Prostate gland (tissue), 2 donors: ENCODE results near the gene NPAS1. TPM values are rescaled to one million over a fixed set of nuclear protein-coding genes. Genes with fewer than 3 reads are reported as not detected.

Experiments used
- DNase-seq: peaks from one replicate; pipeline ENCODE4 v3.0.0-alpha.2; 2019; ENCODE audit warnings: low spot score
- H3K27ac ChIP-seq, 2 donors: fragments of 200-600 bp; sonication (generic); 2 replicates each; pipeline ENCODE4 v1.5.1; 2017 to 2019
- H3K27me3 ChIP-seq: fragments of 200-600 bp; sonication (generic); replicated peaks from 2 replicates; pipeline ENCODE4 v1.5.1; 2019; ENCODE audit not compliant: insufficient read depth
- H3K36me3 ChIP-seq, 2 donors: fragments of 200-600 bp; sonication (generic); 1 replicate in 1 of 2; 2 replicates in 1 of 2; pipeline versions ENCODE4 v1.5.1 to v1.8.1; 2017 to 2019
- H3K4me1 ChIP-seq: fragments of 200-600 bp; sonication (generic); replicated peaks from 2 replicates; pipeline ENCODE4 v1.5.1; 2019
- H3K4me3 ChIP-seq, 2 donors: fragments of 200-600 bp; sonication (generic); 2 replicates each; pipeline ENCODE4 v1.5.1; 2017 to 2019
- H3K9me3 ChIP-seq: fragments of 200-600 bp; sonication (generic); 2 replicates; pipeline ENCODE4 v1.5.1; 2017
- CTCF ChIP-seq, 4 experiments: fragments of 200-600 bp in 2 of 4; fragments of 450-650 bp in 2 of 4; sonication (generic) in 2 of 4; IDR thresholded peaks; 1 replicate in 3 of 4; 2 replicates in 1 of 4; pipeline ENCODE4 v1.5.1; 2016 to 2019; ENCODE audit warnings: antibody characterized with exemption in 4 of 4, mild to moderate bottlenecking in 2 of 4, moderate library complexity in 2 of 4
- POLR2A ChIP-seq: fragments of 450-650 bp; IDR thresholded peaks from one replicate; pipeline ENCODE4 v1.6.1; 2016; ENCODE audit warnings: antibody characterized with exemption, mild to moderate bottlenecking
- POLR2AphosphoS5 ChIP-seq: sonication (generic); formaldehyde crosslinking; IDR thresholded peaks from one replicate; pipeline ENCODE4 v1.6.1; 2017; ENCODE audit warnings: antibody characterized with exemption
- WGBS: methylation state at CpG from one replicate; pipeline ENCODE4 v1.1.5; 2018; 5-methylcytosine and 5-hydroxymethylcytosine counted together
- intact Hi-C: fragments of 100-400 bp; cut with DNase I; formaldehyde crosslinking; loops from one replicate; pipeline ENCODE4 v1.14.2; 2022
- total RNA-seq, 2 donors: library from RNA; depleted of rRNA; stranded (reverse); fragments of >200 nt; gene quantifications; one replicate each; pipeline ENCODE4 v1.1.0, GENCODE V29; 2016

The NPAS1 gene
- total RNA-seq, 2 donors from 2014 or later: 0.27 to 0.51 TPM

GRCh38 chr19:47021536-47022139 lies 2.0 kb downstream of the NPAS1 start:
- TF ChIP-seq POLR2AphosphoS5 (no peak), CTCF (IDR thresholded peaks at IDR 0.05) (no peak), POLR2A (no peak)
- no peak overlapping the region for H3K4me3 ChIP-seq

GRCh38 chr19:47022140-47022536 lies 2.5 kb downstream of the NPAS1 start:
- no peak overlapping the region for H3K27ac ChIP-seq
- no peak overlapping the region for H3K4me3 ChIP-seq
- H3K9me3 ChIP-seq: no peaks in the 10 kb centered on the region
- H3K4me1 ChIP-seq: peaks cover 20% of the 10 kb centered on the region
- no peak for TF ChIP-seq POLR2AphosphoS5
- TF ChIP-seq CTCF (IDR thresholded peaks at IDR 0.05): no peak
- no peak for TF ChIP-seq POLR2A
- peaks cover 22% of the 10 kb centered on the region for H3K27me3 ChIP-seq
- intact Hi-C loops: no loop called here
- no peaks in the 10 kb centered on the region for H3K36me3 ChIP-seq
- no peak for DNase-seq
- WGBS: 28% methylated on average over 14 of the region's 14 CpGs

More at GRCh38 chr19:47021536-47022139, 2.0 kb downstream of the NPAS1 start:
- peaks cover 22% of the 10 kb centered on the region for H3K27me3 ChIP-seq
- H3K9me3 ChIP-seq: no peaks in the 10 kb centered on the region
- no peak overlapping the region for H3K27ac ChIP-seq
- DNase-seq: no peak
- WGBS: 4% methylated on average over 44 of the region's 50 CpGs
- peaks cover 20% of the 10 kb centered on the region for H3K4me1 ChIP-seq
- intact Hi-C loops: no loop called here
- no peaks in the 10 kb centered on the region for H3K36me3 ChIP-seq

GRCh38 chr19:47022541-47023447 lies 3.2 kb downstream of the NPAS1 start:
- no peak overlapping the region for H3K27ac ChIP-seq
- 5% methylated on average over 33 of the region's 33 CpGs for WGBS
- no peak for DNase-seq
- H3K9me3 ChIP-seq: no peaks in the 10 kb centered on the region
- no peaks in the 10 kb centered on the region for H3K36me3 ChIP-seq
- intact Hi-C loops: no loop called here
- no peak for TF ChIP-seq CTCF (IDR thresholded peaks at IDR 0.05)
- TF ChIP-seq POLR2A: no peak
- TF ChIP-seq POLR2AphosphoS5: no peak
- peaks cover 20% of the 10 kb centered on the region for H3K4me1 ChIP-seq
- H3K27me3 ChIP-seq: peaks cover 22% of the 10 kb centered on the region
- H3K4me3 ChIP-seq: no peak overlapping the region

- no peaks in the 10 kb centered on the region for H3K9me3 ChIP-seq
- 29% methylated on average over 7 of the region's 7 CpGs for WGBS
- no peak overlapping the region for H3K27ac ChIP-seq
- intact Hi-C loops: no loop called here
- DNase-seq: no peak
- no peak for TF ChIP-seq POLR2AphosphoS5
- TF ChIP-seq CTCF (IDR thresholded peaks at IDR 0.05): no peak
- no peak for TF ChIP-seq POLR2A
- peaks cover 28% of the 10 kb centered on the region for H3K27me3 ChIP-seq
- no peaks in the 10 kb centered on the region for H3K36me3 ChIP-seq
- H3K4me3 ChIP-seq: no peak overlapping the region
- H3K4me1 ChIP-seq: peaks cover 20% of the 10 kb centered on the region
Observed at GRCh38 chr19:47023448-47023794, 3.8 kb downstream of the NPAS1 start.

- H3K4me1 ChIP-seq: peaks cover 20% of the 10 kb centered on the region
- no peak overlapping the region for H3K27ac ChIP-seq
- intact Hi-C loops: no loop called here
- H3K36me3 ChIP-seq: no peaks in the 10 kb centered on the region
- H3K4me3 ChIP-seq: no peak overlapping the region
- peaks cover 32% of the 10 kb centered on the region for H3K27me3 ChIP-seq
- no peak for DNase-seq
- H3K9me3 ChIP-seq: no peaks in the 10 kb centered on the region
- 82% methylated on average over 5 of the region's 5 CpGs for WGBS
- TF ChIP-seq CTCF (IDR thresholded peaks at IDR 0.05): no peak
Observed at GRCh38 chr19:47024502-47024901, 4.9 kb downstream of the NPAS1 start.
